GM19324 (cell line): ENCODE results near the gene SPATS2.

ENCODE experiments used
- ATAC-seq: cut with Tn5 transposase; IDR thresholded peaks from one replicate; pipeline ENCODE4 v1.9.1; 2021; ENCODE audit warnings: mild to moderate bottlenecking, moderate library complexity; ENCODE audit not compliant: unreplicated experiment, low FRiP score

The SPATS2 gene

DNA sequence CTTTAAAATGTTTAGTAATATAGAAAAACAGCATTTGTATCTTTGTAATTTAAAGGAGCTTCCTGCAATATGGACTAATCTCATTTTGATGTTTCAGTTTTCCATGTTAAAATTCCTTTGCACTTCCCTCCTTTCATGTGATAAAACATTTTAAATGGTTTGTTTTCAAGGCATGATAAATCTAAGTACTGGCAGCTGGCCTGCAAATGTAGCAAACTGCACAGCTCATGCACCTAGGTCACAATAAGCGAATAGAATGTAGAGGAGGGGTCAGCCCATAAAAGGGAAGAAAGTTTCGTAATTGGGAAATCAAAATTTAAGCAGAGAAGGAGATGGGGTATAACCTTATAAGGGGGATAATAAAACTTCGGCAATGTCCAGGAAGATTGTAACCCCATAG, 91.6 kb downstream of the SPATS2 start:
- no peak for ATAC-seq

DNA sequence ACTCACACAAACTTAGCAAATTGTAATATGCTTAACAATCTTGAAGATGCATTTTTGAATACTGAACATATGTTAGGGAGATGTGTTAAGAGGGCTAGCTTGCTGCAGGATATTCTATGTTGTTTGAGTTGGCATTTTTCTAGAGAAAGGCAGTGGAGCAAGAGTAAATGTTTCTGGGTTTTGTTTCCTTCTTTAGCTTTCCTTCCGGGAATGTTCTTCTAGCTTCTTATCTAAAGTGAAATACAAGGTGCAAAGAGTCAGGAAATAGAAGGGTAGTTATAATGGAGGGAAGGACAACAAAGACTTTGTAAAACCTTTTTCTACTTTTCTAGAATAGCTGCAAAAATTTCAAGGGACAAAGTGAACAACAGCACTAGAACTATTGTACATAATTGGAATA, 94.0 kb downstream of the SPATS2 start:
- no peak for ATAC-seq

DNA sequence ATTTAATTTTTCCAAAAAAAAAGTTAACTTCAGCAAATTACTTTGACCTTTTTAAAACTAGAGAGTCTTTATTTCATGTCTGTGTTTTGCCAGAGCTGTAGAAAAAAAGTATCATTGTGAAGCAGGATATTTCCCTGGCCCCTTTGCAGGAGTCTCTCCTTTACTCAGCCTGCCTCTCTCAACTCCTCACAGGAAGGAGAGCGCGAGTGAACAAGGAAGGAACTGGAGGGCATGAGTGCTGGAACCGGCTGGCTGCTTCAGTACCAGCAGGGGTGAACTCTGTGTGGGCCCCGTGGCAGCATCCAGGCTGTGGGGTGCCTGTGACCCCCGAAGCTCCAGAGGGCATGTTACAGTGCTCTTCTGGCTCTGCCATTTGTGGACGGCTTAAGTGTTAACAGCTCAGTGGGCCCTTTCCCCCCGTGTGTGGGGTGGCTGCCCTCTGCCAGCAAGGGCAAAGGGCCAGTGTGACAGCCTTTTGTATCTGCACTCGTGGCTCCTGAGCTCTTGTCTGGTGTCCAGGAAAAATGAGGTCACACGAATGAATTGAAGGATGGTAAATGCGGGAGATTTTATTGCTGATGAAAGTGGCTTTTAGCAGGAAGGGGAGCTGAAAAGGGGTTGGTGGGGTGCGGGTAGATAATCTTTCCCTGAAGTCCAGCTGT, 95.0 kb downstream of the SPATS2 start:
- no peak for ATAC-seq

DNA sequence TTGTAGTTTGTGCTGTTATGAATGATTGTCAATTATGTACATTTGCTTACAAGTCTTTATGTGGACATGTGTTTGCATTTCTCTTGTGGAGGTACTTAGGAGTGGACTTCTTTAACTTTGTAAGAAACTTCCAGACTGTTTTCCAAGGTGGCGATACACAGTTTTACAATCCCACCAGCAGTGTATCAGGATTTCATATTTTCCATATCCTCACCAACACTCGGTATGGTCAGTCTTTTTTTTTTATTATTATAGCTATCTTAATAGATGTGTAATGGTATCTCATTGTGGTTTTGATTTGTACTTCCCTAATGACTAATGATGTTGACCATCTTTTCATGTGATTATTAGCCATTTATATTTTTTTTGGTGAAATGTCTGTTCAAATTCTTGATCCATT, 97.9 kb downstream of the SPATS2 start:
- ATAC-seq = no peak

DNA sequence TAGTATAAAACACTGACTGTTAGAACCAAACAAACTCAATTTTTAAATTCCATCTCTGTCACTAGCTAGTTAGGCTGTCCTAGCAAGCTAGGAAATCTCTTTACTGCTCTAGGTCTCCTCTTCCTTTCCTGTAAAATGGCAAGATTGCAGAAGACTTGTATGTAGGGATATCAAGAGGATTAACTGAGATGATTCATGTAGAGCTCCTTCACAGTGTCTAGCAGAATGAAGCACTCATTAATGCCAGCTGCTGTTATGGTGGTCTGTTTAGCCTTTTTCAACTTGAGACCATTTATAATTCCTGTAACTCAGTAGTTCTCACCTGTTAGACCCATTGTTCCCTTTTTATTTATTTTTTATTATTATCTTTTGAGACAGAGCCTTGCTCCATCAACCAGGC, 103.7 kb downstream of the SPATS2 start:
- ATAC-seq = no peak

DNA sequence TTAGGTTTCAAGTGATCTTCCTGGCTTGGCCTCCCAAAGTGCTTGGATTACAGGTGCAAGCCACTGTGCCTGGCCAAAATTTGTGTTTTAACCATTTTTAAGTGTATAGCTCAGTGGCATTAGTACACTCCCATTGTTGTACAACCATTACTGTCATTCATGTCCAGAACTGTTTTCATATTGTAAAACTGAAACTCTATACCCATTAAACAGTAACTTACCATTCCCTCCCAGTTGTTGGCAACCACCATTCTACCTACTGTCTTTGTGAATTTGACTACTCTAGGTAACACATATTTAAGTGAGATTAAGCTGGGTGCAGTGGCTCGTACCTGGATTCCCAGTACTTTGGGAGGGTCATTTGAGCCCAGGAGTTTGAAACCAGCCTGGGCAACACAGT, 104.3 kb downstream of the SPATS2 start:
- no peak for ATAC-seq

DNA sequence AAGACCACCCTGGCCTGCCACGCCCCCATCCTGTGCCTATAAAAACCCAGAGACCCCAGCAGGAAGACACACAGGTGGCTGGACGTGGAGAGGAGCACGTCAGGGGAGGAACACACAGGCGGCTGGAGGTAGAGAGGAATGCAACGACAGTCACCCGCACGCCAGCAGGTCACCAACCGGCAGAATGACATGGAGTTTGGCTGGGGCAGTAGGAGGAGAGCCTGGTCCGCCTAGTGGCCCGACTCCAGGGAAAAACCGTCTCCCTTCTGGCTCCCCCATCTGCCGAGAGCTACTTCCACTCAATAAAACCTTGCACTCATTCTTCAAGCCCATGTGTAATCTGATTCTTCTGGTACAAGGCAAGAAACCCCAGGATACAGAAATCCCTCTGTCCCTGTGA, 108.8 kb downstream of the SPATS2 start:
- no peak for ATAC-seq

DNA sequence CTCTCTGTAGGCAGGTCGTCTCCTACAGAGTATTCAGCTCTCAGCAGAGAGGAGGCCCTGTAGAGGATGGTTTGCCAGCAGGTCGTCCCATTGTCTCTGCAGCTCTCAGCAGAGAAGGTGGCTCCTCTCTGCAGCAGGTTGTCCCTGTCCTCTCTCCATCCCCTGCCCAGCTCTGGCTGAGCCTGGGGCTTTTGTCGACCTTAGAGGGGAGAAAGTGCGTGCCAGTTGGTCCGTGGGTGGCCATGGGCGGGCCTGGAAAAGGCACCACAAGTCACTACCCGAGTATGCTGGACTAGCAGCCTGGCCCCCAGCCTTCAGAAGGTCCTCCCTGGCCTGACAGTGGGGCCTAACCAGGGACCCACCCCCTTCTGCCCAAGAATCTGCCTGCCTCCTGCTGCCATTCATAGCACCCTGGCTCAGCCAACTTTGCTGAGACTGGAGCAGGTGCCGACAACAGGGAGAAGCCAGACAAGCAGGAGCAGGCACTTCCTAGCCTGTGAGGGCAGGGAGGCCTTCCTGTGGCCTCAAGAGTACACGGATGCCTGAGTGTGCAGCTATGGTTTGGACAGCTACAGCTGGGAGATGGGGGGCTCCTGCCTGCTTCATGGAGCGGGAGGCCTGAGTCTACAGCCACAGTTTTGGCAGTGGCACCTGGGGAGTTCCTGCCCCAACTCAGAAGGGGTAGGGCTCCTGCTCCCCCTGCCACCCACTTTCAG, 111.8 kb downstream of the SPATS2 start:
- no peak for ATAC-seq

DNA sequence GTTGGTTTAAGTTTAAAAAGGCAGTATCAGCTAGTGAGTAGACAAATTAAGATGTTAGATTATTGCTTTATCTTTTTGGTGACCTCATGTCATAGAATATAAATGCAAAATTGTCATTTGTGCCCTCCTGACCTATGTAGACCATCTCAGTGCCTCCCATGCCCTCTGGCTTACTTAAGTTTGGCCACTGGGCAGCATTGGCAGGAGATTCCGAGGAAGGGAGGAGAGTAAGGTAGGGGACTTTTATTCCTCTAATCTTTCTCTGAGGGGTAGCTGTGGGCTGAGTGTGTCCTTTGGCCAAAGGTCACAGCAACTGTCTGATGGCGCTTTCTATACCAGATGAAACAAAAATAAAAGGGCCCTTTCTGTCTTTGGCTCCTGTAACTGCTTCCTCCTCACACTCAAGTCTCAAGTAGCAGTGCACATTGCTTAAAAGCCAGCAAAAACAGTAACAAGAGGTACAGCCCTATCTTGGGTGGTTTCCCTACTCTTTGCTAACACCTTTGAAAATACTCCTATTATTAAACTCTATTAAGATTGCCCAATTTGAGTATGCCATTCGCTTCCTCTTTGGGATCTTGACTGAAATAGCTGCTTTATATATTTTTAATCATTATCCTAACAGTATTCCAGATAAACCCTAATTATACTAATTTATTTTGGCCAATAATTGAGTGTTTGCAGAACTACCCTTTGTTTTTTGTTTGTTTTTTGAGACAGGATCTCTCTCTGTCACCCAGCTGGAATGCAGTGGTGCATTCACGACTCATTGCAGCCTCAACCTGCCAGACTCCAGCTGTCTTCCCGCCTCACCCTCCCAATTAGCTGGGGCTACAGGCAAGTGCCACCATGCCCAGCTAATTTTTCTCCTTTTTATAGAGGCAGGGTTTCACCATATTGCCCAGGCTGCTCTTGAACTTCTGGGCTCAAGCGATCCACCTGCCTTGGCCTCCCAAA, 115.1 kb downstream of the SPATS2 start:
- no peak for ATAC-seq

DNA sequence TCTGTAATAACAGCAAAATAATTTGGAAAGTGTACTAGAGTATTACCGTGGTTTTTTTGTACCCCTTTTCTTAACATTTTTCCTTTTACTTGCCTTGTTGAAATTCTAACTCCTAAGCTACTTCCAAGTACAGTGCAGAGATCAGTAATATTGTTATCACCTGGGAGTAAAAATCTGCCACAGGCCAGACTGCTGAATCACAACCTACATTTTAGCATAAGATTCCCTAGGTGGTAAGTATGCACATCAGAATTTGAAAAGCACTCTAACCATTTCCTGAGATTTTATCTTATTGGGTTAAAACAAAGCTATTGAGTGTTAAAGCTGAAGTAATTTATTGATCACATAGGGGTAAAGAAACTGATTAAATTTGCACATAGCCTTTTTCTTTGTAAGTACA, 116.4 kb downstream of the SPATS2 start:
- no peak for ATAC-seq

DNA sequence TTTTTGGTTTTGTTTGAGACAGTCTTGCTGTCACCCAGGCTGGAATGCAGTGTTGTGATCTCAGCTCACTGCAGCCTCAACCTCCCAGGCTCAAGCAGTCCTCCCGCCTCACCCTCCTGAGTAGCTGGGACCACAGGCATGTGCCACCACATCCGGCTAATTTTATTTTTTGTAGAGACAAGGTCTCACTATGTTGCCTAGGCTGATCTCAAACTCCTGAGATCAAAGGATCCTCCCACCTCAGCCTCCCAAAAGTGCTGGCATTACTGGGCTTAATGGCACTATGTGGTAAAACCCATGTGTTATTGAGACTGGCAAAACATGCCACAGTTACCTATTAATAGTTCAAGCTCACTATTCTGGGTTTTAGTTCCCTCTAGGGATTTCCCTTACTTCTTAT, 120.3 kb downstream of the SPATS2 start:
- ATAC-seq = no peak

DNA sequence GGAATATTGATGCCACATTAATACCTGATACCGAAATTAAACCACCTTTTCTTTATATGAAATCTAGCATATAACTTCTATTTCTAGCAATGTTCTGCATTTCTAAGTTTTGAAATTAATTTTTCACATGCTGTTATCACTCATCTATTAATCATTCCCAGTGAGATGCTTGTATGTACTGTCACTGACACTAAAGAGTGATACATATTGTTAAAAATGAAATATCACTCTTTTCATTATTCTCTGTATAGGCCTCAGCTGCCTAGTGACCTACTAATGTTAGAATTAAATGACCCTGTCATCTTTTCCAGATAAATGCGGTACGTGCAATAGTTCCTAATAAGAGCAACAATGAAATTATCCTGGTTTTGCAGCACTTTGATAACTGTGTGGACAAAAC, 121.9 kb downstream of the SPATS2 start:
- ATAC-seq = no peak

DNA sequence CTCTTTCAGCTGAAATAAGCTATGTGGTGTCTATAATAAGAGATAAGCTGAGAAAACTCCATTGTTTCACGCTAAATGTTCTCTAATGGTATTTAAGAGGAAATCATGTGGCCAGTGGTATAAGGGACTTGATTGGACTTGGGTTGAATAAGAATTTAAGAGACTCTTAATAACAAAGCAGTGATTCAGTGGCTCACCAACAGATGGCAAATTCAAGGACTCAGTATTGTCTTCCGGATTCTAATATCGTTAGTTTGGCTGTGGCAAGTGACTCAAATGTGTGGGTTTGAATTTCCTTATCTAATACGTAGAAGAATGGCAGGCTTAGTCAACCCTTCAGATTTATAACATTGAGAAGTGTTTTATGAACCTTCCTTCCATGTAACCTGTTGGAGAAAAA, 122.5 kb downstream of the SPATS2 start:
- no peak for ATAC-seq

DNA sequence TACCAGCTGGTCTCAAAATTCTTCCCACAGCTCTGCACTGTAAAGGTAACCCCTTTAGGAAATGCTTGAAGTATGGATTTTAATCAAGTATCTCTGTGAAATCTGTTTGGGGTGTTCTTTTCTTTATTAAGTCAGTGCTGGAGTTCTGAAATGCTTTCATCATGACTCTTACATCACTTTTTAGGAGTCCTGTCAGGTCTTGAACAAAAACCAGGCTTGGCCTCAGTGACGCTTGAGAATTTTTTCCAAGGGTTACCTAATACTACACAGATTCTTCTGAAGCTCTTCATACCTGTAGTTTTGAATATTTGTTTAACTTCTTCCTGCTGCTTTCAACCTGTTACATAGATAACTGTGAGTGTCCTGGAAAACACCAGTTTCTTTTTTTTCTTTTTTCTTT, 124.6 kb downstream of the SPATS2 start:
- no peak for ATAC-seq

DNA sequence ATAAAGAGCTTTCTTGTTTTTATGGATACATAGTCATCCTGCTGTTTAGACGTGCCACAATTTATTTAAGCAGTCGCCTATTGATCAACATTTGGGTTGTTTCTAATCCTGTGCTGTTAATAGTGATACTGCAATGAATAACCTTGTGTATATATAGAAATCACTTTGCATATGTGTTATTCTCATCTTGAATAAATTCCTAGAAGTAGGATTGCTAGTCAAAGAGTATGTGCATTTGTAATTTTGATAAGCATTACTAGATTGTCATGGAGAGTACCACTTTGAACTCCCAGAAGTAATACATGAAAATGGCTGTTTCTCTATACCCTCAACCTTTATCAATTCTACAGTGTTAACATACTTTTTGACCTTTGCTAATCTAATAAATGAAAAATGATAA, 126.6 kb downstream of the SPATS2 start:
- ATAC-seq = no peak

DNA sequence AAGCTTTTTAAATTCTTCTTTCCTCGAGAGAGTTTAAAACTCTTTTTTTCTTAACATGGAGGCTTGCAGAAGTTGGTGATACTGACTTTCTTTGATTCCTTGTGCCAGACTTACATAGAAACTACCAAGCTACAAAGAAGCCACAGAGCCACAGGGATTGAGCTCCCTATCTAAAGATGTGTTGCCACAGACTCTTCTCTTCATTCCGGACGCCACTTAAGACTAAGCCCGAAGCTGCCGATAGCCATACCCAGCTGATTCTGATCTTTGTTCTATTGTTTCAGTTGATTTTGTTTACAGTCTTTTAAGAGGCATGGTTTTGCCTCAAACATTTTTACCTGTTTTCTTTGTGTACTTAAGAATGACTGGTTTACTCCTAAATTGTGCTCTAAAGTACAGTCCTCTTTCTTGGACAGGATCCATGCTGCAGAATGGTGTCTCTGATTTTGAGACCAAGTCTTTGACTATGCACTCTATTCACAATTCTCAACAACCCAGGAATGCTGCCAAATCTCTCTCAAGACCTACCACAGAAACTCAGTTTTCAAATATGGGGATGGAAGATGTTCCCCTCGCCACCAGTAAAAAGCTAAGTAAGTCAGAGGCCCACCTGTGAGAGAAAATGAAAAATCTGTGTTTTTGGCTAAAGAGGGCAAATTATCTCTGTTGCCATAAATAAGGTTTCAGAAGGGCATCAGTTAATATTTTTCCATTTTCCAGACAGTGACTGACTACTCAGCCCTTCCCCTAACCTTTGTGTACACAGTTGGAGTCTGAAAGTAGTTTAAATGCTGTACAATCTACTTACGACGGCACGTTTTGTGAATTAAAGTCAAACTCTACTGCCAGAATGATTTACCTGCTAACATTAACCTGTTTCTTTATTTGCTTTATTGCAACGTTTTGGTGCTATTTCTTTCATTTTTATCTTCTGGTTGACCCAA, 129.4 kb downstream of the SPATS2 start:
- ATAC-seq = no peak

DNA sequence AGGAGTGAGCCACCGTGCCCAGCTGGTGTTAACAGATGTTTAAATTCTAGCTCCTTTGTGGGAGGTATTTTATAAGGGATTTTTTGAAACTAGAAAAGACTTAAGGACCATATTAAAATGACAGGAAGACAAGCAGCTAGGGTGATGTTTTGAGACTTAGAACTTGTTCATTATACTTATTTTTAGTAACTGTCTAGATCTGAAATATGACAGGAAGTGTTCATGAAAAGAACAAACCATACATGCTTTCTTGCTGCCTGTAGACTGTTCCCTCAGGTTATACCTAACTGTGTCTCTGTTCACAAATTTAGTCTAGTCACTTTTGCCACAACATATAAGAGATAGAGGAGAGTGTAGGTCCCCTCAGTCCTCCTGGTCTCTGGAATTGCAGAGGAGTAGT, 134.6 kb downstream of the SPATS2 start:
- no peak for ATAC-seq

DNA sequence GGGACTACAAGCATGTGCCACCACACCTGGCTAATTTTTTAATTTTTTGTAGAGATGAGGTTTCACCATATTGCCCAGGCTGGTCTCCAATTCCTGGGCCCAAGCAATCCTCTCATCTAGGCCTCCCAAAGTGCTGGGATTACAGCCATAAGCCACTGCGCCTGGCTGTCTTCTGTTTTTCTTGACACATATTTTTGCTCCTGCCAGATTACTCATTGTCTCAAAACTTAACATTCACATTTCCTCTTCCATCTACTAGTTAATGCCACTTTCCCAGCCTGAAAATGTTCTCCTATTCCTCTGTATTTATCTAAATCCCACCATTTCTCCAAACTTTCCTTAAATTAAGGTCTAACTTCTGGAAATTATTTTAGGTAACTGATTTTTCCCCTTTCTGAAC, 135.3 kb downstream of the SPATS2 start:
- ATAC-seq = no peak

DNA sequence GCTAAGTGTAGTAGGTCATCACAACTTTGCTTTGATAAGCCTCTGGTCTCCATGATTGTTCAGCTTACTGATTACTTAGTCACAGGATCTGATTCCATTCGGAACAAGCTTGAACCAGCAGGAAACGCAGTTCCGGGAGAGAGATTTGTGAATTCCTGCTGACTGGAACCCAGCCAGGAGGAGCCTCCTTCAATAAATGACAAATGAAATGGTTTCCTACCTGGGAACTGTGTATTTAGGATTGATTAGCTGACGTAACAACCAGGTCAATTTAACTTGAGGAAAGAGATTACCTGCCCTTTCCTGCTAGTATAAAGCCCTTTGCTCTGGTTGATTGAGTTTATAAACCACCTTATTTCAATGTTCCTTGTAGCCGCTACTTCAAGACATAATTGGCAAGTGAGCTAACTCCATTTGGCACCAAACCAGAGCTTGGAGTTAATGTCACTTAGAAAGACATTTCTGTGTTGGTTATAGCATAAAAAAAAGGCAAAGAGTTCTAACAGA, 136.5 kb downstream of the SPATS2 start:
- no peak for ATAC-seq

DNA sequence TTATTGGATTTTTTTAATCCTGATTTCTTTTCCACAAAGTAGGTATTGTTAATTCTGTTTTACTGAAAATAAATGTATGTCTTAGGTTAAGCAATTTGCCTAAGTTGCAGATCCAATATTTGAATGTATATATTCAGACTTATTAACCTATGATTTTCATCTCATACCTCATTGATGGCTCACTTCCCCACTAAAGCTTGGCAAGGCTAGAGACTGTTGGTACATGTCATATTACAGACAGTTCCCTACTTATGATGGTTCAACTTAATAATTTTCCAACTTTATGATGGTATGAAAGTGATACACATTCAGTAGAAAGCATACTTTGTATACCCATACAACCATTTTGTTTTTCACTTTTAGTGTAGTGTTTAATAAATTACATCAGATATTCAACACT, 138.4 kb downstream of the SPATS2 start:
- ATAC-seq = no peak
